ENCODE results near the gene MRPL27.

The MRPL27 gene

DNA sequence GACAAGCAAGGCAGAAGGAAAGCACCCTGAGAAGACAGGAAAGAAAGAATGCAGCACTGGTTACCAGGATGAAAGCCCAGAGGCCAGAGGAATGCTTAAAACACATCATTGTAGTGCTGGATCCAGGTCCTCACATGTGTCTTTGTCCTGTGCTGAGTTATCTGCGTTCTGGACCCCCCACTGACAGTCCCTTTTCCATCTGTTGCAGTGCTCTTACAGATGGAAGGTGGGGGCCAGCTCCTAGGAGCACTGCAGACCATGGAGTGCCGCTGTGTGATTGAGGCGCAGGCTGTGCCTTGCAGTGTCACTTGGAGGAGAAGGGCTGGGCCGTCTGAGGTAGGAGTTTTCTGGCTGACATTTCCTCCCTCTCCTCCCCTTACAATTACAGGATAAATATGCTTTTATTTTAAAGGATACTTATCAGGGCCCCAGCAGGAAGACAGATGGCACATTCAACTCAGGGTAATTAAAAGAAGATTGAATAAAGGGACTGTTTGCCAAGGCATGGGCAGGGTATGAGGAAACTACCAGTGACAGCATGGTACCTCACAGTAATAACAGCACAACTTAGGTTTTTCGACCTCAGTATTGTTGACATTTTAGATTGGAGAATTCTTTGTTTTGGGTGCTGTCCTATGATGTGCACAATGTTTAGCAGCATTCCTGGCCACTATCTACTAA lies 3.0 kb upstream of the MRPL27 start:
- TF ChIP-seq, protein P1, sequence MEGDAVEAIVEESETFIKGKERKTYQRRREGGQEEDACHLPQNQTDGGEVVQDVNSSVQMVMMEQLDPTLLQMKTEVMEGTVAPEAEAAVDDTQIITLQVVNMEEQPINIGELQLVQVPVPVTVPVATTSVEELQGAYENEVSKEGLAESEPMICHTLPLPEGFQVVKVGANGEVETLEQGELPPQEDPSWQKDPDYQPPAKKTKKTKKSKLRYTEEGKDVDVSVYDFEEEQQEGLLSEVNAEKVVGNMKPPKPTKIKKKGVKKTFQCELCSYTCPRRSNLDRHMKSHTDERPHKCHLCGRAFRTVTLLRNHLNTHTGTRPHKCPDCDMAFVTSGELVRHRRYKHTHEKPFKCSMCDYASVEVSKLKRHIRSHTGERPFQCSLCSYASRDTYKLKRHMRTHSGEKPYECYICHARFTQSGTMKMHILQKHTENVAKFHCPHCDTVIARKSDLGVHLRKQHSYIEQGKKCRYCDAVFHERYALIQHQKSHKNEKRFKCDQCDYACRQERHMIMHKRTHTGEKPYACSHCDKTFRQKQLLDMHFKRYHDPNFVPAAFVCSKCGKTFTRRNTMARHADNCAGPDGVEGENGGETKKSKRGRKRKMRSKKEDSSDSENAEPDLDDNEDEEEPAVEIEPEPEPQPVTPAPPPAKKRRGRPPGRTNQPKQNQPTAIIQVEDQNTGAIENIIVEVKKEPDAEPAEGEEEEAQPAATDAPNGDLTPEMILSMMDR (IDR thresholded peaks at IDR 0.05; ENCODE audit: extremely low read depth, insufficient read depth, missing control alignments) = no peak
- DNase-seq (ENCODE audit: low spot score) = no peak
- in situ Hi-C loops (cut with MboI; ENCODE audit: low pct_unique_long_range_greater_than_20kb, low sequenced_read_pairs, unreplicated experiment) = no loop called here

DNA sequence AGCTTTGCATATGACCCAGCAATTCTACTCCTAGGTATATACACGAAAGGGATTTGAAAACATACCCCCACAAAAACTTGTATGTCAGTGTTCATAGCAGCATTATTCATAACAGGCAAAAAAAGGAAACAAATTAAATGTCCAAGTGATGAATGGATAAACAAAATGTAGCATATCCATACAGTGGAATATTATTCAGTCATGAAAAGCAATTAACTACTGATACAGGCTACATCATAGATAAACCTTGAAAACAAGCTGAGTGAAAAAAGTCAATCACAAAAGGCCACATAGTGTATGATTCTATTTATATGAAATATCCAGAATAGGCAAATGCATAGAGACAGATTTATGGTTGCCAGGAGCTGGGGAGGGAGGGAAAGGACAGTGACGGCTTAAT lies 721 bp upstream of the MRPL27 start:
- in situ Hi-C loops (cut with MboI; ENCODE audit: low pct_unique_long_range_greater_than_20kb, low sequenced_read_pairs, unreplicated experiment) = no loop called here
- TF ChIP-seq, protein P1 (IDR thresholded peaks at IDR 0.05; ENCODE audit: extremely low read depth, insufficient read depth, missing control alignments) = no peak
- no peak for DNase-seq (ENCODE audit: low spot score)

GRCh38 chr17:50372222-50372757 lies 694 bp downstream of the MRPL27 start:
- TF ChIP-seq, protein P1 (IDR thresholded peaks at IDR 0.05; ENCODE audit: extremely low read depth, insufficient read depth, missing control alignments) = no peak
- in situ Hi-C loops (cut with MboI; ENCODE audit: low pct_unique_long_range_greater_than_20kb, low sequenced_read_pairs, unreplicated experiment) = no loop called here
- no peak for DNase-seq (ENCODE audit: low spot score)

- in situ Hi-C loops (cut with MboI; ENCODE audit: low pct_unique_long_range_greater_than_20kb, low sequenced_read_pairs, unreplicated experiment) = no loop called here
- no peak for DNase-seq (ENCODE audit: low spot score)
- TF ChIP-seq, protein P1 (IDR thresholded peaks at IDR 0.05; ENCODE audit: extremely low read depth, insufficient read depth, missing control alignments) = no peak
Measured at GRCh38 chr17:50371526-50371925, 1.5 kb downstream of the MRPL27 start.

GRCh38 chr17:50370052-50370451 lies 2.9 kb downstream of the MRPL27 start:
- in situ Hi-C loops (cut with MboI; ENCODE audit: low pct_unique_long_range_greater_than_20kb, low sequenced_read_pairs, unreplicated experiment) = no loop called here
- TF ChIP-seq, protein P1 (IDR thresholded peaks at IDR 0.05; ENCODE audit: extremely low read depth, insufficient read depth, missing control alignments) = no peak
- DNase-seq (ENCODE audit: low spot score) = no peak

GRCh38 chr17:50367401-50367800 lies 5.6 kb downstream of the MRPL27 start:
- no peak for DNase-seq (ENCODE audit: low spot score)
- in situ Hi-C loops (cut with MboI; ENCODE audit: low pct_unique_long_range_greater_than_20kb, low sequenced_read_pairs, unreplicated experiment) = no loop called here
- TF ChIP-seq, protein P1 (IDR thresholded peaks at IDR 0.05; ENCODE audit: extremely low read depth, insufficient read depth, missing control alignments) = no peak

Measured in GM13977 (cell line).